Activated CD8-positive, alpha-beta memory T cell treated with anti-CD3 and anti-CD28 coated beads for 36 hours (primary cell): ENCODE results near the gene TRAF4. TPM values are rescaled to one million over a fixed set of nuclear protein-coding genes. Genes with fewer than 3 reads are reported as not detected.

ENCODE experiments used
- CTCF ChIA-PET: fragments of 350-600 bp; sonication (Branson Sonifier 250); formaldehyde crosslinking; loops from one replicate; lab custom pipeline; 2021; ENCODE audit warnings: antibody characterized with exemption; lab: Charles Lee
- POLR2A ChIA-PET: fragments of 350-600 bp; sonication (Branson Sonifier 250); formaldehyde crosslinking; loops from one replicate; lab custom pipeline; 2021; ENCODE audit warnings: antibody characterized with exemption; lab: Charles Lee
- total RNA-seq, 2 experiments: library from RNA; stranded (reverse); gene quantifications; one replicate each; pipeline ENCODE4 v1.2.3, GENCODE V29; 2021

Gene TRAF4
- total RNA-seq, 2 experiments from 2014 or later: 158 to 159 TPM

GRCh38 chr17:28740406-28741357 is 3.1 kb upstream of the TRAF4 start:
- ChIA-PET CTCF (interaction anchor here (1.2 to 14.9 kb wide), 3 partner anchors 11 to 16 kb away, joined by 3 to 286 read pairs (median 3); partner anchors contain the start of genes NEK8 and TLCD1), POLR2A (interaction anchor here (0.6 kb wide), 1 partner anchor 13 kb away, joined by 3 read pairs; no protein-coding TSS in a partner anchor)

- ChIA-PET CTCF (interaction anchor here (0.9 to 14.9 kb wide), 3 partner anchors 9 to 22 kb away, joined by 3 to 286 read pairs (median 21); partner anchors contain the start of genes NEK8 and TLCD1), POLR2A (interaction anchor here (1.0 kb wide), 1 partner anchor 15 kb away, joined by 3 read pairs; no protein-coding TSS in a partner anchor)
These were observed 2.2 kb upstream of the TRAF4 start for GRCh38 chr17:28741358-28742349.

- CTCF ChIA-PET: interaction anchor here (1.0 to 14.9 kb wide), 6 partner anchors 16 to 205 kb away, joined by 3 to 286 read pairs (median 4); partner anchors contain the start of genes FLOT2, NEK8 and TLCD1
- POLR2A ChIA-PET: interaction anchor here (0.5 to 10.4 kb wide), 2 partner anchors 18 to 109 kb away, joined by 4 to 102 read pairs; partner anchors contain the start of genes NEK8 and TLCD1
These were observed 527 bp downstream of the TRAF4 start for GRCh38 chr17:28744104-28744971.

GRCh38 chr17:28744972-28745785 is 1.4 kb downstream of the TRAF4 start:
- CTCF ChIA-PET: interaction anchor here (0.8 to 14.9 kb wide), 5 partner anchors 17 to 204 kb away, joined by 3 to 286 read pairs (median 4); partner anchors contain the start of genes FLOT2, NEK8 and TLCD1
- POLR2A ChIA-PET: interaction anchor here (0.5 to 10.4 kb wide), 2 partner anchors 18 to 108 kb away, joined by 4 to 102 read pairs; partner anchors contain the start of genes NEK8 and TLCD1

GRCh38 chr17:28745786-28746411 is 2.1 kb downstream of the TRAF4 start:
- POLR2A ChIA-PET: interaction anchor here (0.5 to 10.4 kb wide), 4 partner anchors 19 to 314 kb away, joined by 3 to 102 read pairs (median 6); partner anchors contain the start of genes NEK8, PROCA1, RPL23A and TLCD1

GRCh38 chr17:28746611-28747050 is 2.8 kb downstream of the TRAF4 start:
- ChIA-PET POLR2A (interaction anchor here (0.5 to 10.4 kb wide), 4 partner anchors 20 to 67 kb away, joined by 3 to 102 read pairs (median 5); partner anchors contain the start of genes NEK8, PROCA1, RPL23A and TLCD1), CTCF (interaction anchor here (14.9 kb wide), 1 partner anchor 18 kb away, joined by 286 read pairs; the partner anchor contains the start of genes NEK8 and TLCD1)

More at GRCh38 chr17:28745786-28746411, 2.1 kb downstream of the TRAF4 start:
- CTCF ChIA-PET: interaction anchor here (0.8 to 14.9 kb wide), 4 partner anchors 17 to 203 kb away, joined by 3 to 286 read pairs (median 4); partner anchors contain the start of genes FLOT2, NEK8 and TLCD1

GRCh38 chr17:28747051-28747691 is 3.4 kb downstream of the TRAF4 start:
- ChIA-PET POLR2A (interaction anchor here (10.4 kb wide), 1 partner anchor 20 kb away, joined by 102 read pairs; the partner anchor contains the start of genes NEK8 and TLCD1), CTCF (interaction anchor here (1.2 to 14.9 kb wide), 2 partner anchors 14 to 19 kb away, joined by 4 to 286 read pairs; partner anchors contain the start of genes NEK8 and TLCD1)

GRCh38 chr17:28747801-28748750 is 4.3 kb downstream of the TRAF4 start:
- POLR2A ChIA-PET: interaction anchor here (1.1 to 10.4 kb wide), 3 partner anchors 21 to 28 kb away, joined by 4 to 102 read pairs (median 13); partner anchors contain the start of genes NEK8, RPL23A and TLCD1
- CTCF ChIA-PET: interaction anchor here (1.2 to 14.9 kb wide), 4 partner anchors 9 to 19 kb away, joined by 3 to 286 read pairs (median 10); partner anchors contain the start of genes NEK8 and TLCD1

- ChIA-PET POLR2A (interaction anchor here (1.1 to 10.4 kb wide), 2 partner anchors 22 to 29 kb away, joined by 4 to 102 read pairs; partner anchors contain the start of genes NEK8, RPL23A and TLCD1), CTCF (interaction anchor here (0.8 to 14.9 kb wide), 6 partner anchors 8 to 200 kb away, joined by 3 to 286 read pairs (median 4); partner anchors contain the start of genes NEK8 and TLCD1)
These were observed 5.2 kb downstream of the TRAF4 start for GRCh38 chr17:28748852-28749515.

- ChIA-PET POLR2A (interaction anchor here (10.4 kb wide), 1 partner anchor 23 kb away, joined by 102 read pairs; the partner anchor contains the start of genes NEK8 and TLCD1), CTCF (interaction anchor here (0.8 to 14.9 kb wide), 11 partner anchors 8 to 199 kb away, joined by 3 to 286 read pairs (median 3); partner anchors contain the start of genes NEK8 and TLCD1)
These were observed 5.8 kb downstream of the TRAF4 start for GRCh38 chr17:28749516-28750177.

GRCh38 chr17:28750178-28751047 is 6.6 kb downstream of the TRAF4 start:
- POLR2A ChIA-PET: interaction anchor here (0.7 to 10.4 kb wide), 2 partner anchors 24 to 38 kb away, joined by 3 to 102 read pairs; partner anchors contain the start of genes NEK8 and TLCD1
- CTCF ChIA-PET: interaction anchor here (0.6 to 14.9 kb wide), 19 partner anchors 8 to 351 kb away, joined by 3 to 286 read pairs (median 3); partner anchors contain the start of genes NEK8 and TLCD1
